ENCODE measurements around the gene USP48.
"Not testable (repeated sequence)": the region's sequence is repeated elsewhere in the genome, so short reads cannot be mapped to it uniquely, and the experiment has no call there.

The USP48 gene

GRCh38 chr1:21634806-21635535, 148.0 kb downstream of the USP48 start:
- peak; percentile 45 for DNase-seq (ENCODE audit: low spot score)

GRCh38 chr1:21633992-21634805, 148.8 kb downstream of the USP48 start:
- peak; percentile 28 for DNase-seq (ENCODE audit: low spot score)

- no peak for DNase-seq (ENCODE audit: low spot score)
These were observed 149.7 kb downstream of the USP48 start for GRCh38 chr1:21633141-21633755.

- DNase-seq (ENCODE audit: low spot score), result no peak
These were observed 150.7 kb downstream of the USP48 start for GRCh38 chr1:21631944-21632887.

GRCh38 chr1:21631590-21631943, 151.4 kb downstream of the USP48 start:
- DNase-seq (ENCODE audit: low spot score), result not testable (repeated sequence)

GRCh38 chr1:21630571-21631343, 152.2 kb downstream of the USP48 start:
- DNase-seq (ENCODE audit: low spot score), result peak; percentile 35

GRCh38 chr1:21629971-21630370, 153.0 kb downstream of the USP48 start:
- no peak for DNase-seq (ENCODE audit: low spot score)

- DNase-seq (ENCODE audit: low spot score), result no peak
These were observed 154.1 kb downstream of the USP48 start for GRCh38 chr1:21628798-21629393.

All from iPS-NIHi11 (cell line).